Erythroblast (primary cell): ENCODE measurements around the gene OSBPL5.

ENCODE experiments used
- GATA1 ChIP-seq: IDR thresholded peaks from 2 replicates; pipeline ENCODE4 v1.6.1; 2011; ENCODE audit warnings: low read depth, mild to moderate bottlenecking, control low read depth, low read length, moderate library complexity
- POLR2A ChIP-seq: IDR thresholded peaks from 2 replicates; pipeline ENCODE4 v1.6.1; 2011; ENCODE audit warnings: mild to moderate bottlenecking, low read length

- TF ChIP-seq POLR2A = no peak
- TF ChIP-seq GATA1 = no peak
Measured at GRCh38 chr11:3055891-3056290, 109.2 kb downstream of the OSBPL5 start.
